Panc1 (cell line): ENCODE data around the gene MAB21L2. TPM values are rescaled to one million over a fixed set of nuclear protein-coding genes. Genes with fewer than 3 reads are reported as not detected.

Experiments used
- ATAC-seq: fragments of 200-7000 bp; cut with Tn5 transposase; 2 replicates; pipeline ENCODE4 v1.9.1; 2020; ENCODE audit warnings: mild to moderate bottlenecking, moderate library complexity
- BruUV-seq: library from RNA; stranded (reverse); fragments of 400-500 nt; replicated peaks from 2 replicates; lab custom pipeline; 2021; lab: Mats Ljungman, UMichigan
- CTCF ChIA-PET: fragments of 300-600 bp; sonication (Branson Sonifier 250); formaldehyde crosslinking; loops from one replicate; lab custom pipeline; 2022; ENCODE audit warnings: antibody characterized with exemption; lab: Charles Lee
- POLR2A ChIA-PET: fragments of 300-600 bp; sonication (Branson Sonifier 250); formaldehyde crosslinking; loops from one replicate; lab custom pipeline; 2022; ENCODE audit warnings: antibody characterized with exemption; lab: Charles Lee
- DNase-seq: peaks from one replicate; pipeline ENCODE4 v3.0.0-alpha.2; 2010; ENCODE audit warnings: low read depth, low spot score
- H3K27ac ChIP-seq: 2 replicates; pipeline ENCODE4 v1.5.1; 2011; ENCODE audit warnings: mild to moderate bottlenecking, low read length, inconsistent platforms
- H3K27me3 ChIP-seq: fragments of 200-500 bp; sonication (Bioruptor generic); 2 replicates; pipeline ENCODE4 v1.6.0; 2014; ENCODE audit warnings: low read length, inconsistent platforms; ENCODE audit not compliant: control insufficient read depth, insufficient read depth
- H3K36me3 ChIP-seq: fragments of 200-500 bp; sonication (Bioruptor generic); 2 replicates; pipeline ENCODE4 v1.5.1; 2014; ENCODE audit warnings: inconsistent platforms, mild to moderate bottlenecking, low read length, moderate library complexity; ENCODE audit not compliant: control insufficient read depth, insufficient read depth
- H3K4me1 ChIP-seq: 2 replicates; pipeline ENCODE4 v1.5.1; 2011; ENCODE audit warnings: inconsistent platforms, mild to moderate bottlenecking, low read length, moderate library complexity; ENCODE audit not compliant: control insufficient read depth, insufficient read depth
- H3K4me3 ChIP-seq, 2 experiments: 2 replicates each; pipeline ENCODE4 v1.5.1; 2011 to 2012; ENCODE audit warnings: low read depth in 2 of 2, low read length in 2 of 2, mild to moderate bottlenecking in 2 of 2, inconsistent platforms in 1 of 2, moderate library complexity in 1 of 2
- H3K9me3 ChIP-seq: fragments of 200-500 bp; sonication (Bioruptor generic); 2 replicates; pipeline ENCODE4 v1.5.1; 2014; ENCODE audit warnings: low read depth, mild to moderate bottlenecking, inconsistent platforms, low read length, moderate library complexity; ENCODE audit not compliant: control insufficient read depth, insufficient read depth
- CTCF ChIP-seq: fragments of 450-650 bp; IDR thresholded peaks from 2 replicates; pipeline ENCODE4 v1.5.1; 2017; ENCODE audit warnings: mild to moderate bottlenecking
- POLR2AphosphoS5 ChIP-seq: IDR thresholded peaks from 2 replicates; pipeline ENCODE4 v1.6.1; 2012; ENCODE audit warnings: mild to moderate bottlenecking, low read depth, low read length, moderate library complexity
- SIN3A ChIP-seq: IDR thresholded peaks from 2 replicates; pipeline ENCODE4 v1.6.1; 2012; ENCODE audit warnings: low read depth, mild to moderate bottlenecking, low read length, moderate library complexity, borderline replicate concordance; ENCODE audit not compliant: insufficient read depth
- TCF7L2 ChIP-seq: IDR thresholded peaks from 2 replicates; pipeline ENCODE4 v1.6.1; 2011; ENCODE audit warnings: mild to moderate bottlenecking, low read depth, low read length, inconsistent platforms
- in situ Hi-C: cut with HindIII; loops from 2 replicates; pipeline ENCODE4 v1.10.0; 2016; ENCODE audit warnings: low sequenced_read_pairs, low pct_unique_long_range_greater_than_20kb
- intact Hi-C: fragments of 100-400 bp; cut with micrococcal nuclease; formaldehyde crosslinking; loops from one replicate; pipeline ENCODE4 v1.10.0; 2022; ENCODE audit not compliant: unreplicated experiment
- total RNA-seq: library from RNA; stranded (reverse); gene quantifications from one replicate; pipeline ENCODE4 v1.2.1, GENCODE V29; 2021; ENCODE audit not compliant: unreplicated experiment
- TF ChIP-seq, protein P1 (sequence below), 2 experiments: IDR thresholded peaks; 2 replicates each; pipeline ENCODE4 v1.6.1; 2011 to 2012; ENCODE audit warnings: low read depth in 2 of 2, control low read depth in 1 of 2, low read length in 1 of 2, mild to moderate bottlenecking in 1 of 2, moderate library complexity in 1 of 2; ENCODE audit not compliant: insufficient read depth in 1 of 2

MAB21L2 gene
- total RNA-seq, 1 experiment from 2014 or later = not detected

- intact Hi-C loops (no loop called here), in situ Hi-C loops (no loop called here)
- no peak overlapping the region for H3K4me3 ChIP-seq
- BruUV-seq = no TSS peak
- no peak overlapping the region for H3K27ac ChIP-seq
- no peaks in the 10 kb centered on the region; the same call in 1 of the 2 replicates for H3K36me3 ChIP-seq
- DNase-seq (no peak), ATAC-seq (no peak)
- TF ChIP-seq POLR2AphosphoS5 (no peak), CTCF (no peak), TCF7L2 (no peak), SIN3A (no peak)
- TF ChIP-seq, protein P1, sequence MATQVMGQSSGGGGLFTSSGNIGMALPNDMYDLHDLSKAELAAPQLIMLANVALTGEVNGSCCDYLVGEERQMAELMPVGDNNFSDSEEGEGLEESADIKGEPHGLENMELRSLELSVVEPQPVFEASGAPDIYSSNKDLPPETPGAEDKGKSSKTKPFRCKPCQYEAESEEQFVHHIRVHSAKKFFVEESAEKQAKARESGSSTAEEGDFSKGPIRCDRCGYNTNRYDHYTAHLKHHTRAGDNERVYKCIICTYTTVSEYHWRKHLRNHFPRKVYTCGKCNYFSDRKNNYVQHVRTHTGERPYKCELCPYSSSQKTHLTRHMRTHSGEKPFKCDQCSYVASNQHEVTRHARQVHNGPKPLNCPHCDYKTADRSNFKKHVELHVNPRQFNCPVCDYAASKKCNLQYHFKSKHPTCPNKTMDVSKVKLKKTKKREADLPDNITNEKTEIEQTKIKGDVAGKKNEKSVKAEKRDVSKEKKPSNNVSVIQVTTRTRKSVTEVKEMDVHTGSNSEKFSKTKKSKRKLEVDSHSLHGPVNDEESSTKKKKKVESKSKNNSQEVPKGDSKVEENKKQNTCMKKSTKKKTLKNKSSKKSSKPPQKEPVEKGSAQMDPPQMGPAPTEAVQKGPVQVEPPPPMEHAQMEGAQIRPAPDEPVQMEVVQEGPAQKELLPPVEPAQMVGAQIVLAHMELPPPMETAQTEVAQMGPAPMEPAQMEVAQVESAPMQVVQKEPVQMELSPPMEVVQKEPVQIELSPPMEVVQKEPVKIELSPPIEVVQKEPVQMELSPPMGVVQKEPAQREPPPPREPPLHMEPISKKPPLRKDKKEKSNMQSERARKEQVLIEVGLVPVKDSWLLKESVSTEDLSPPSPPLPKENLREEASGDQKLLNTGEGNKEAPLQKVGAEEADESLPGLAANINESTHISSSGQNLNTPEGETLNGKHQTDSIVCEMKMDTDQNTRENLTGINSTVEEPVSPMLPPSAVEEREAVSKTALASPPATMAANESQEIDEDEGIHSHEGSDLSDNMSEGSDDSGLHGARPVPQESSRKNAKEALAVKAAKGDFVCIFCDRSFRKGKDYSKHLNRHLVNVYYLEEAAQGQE (IDR thresholded peaks at IDR 0.05; ENCODE audit: insufficient read depth in 1 of 2, low read depth in 2 of 2, low read length in 1 of 2) = no peak
- H3K27me3 ChIP-seq = no peaks in the 10 kb centered on the region
- H3K9me3 ChIP-seq = no peaks in the 10 kb centered on the region
- H3K4me1 ChIP-seq = no peaks in the 10 kb centered on the region
- ChIA-PET CTCF (no interaction called here), POLR2A (no interaction called here)
Measured at GRCh38 chr4:150628073-150628472, 46.1 kb downstream of the MAB21L2 start.

DNA sequence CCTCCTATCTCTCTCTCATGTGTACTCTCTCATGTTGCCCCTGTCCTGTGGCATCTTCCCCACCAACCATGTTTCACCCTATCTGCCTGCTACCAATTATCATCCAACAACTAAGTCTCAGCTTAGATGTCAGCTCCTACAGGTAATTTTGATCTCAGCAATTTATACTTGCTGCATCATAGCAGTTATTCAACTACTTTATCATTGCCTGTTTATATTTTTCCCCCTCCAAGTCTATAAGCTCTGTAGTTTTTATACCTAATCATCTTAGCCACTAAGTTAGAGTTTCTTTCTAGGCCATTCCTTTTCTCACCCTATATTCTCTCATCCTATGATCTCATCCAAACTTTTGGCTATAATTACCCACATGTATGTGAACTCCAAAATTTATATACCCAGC, 50.7 kb downstream of the MAB21L2 start:
- BruUV-seq = no TSS peak
- H3K27me3 ChIP-seq = no peaks in the 10 kb centered on the region
- no peaks in the 10 kb centered on the region for H3K4me1 ChIP-seq
- ChIA-PET CTCF (no interaction called here), POLR2A (no interaction called here)
- TF ChIP-seq, protein P1 (IDR thresholded peaks at IDR 0.05; ENCODE audit: insufficient read depth in 1 of 2, low read depth in 2 of 2, low read length in 1 of 2) = no peak
- no peak for TF ChIP-seq CTCF
- no peak for TF ChIP-seq TCF7L2
- TF ChIP-seq SIN3A = no peak
- no peak for TF ChIP-seq POLR2AphosphoS5
- intact Hi-C loops = no loop called here
- no peak overlapping the region for H3K27ac ChIP-seq
- ATAC-seq (no peak), DNase-seq (no peak)
- H3K36me3 ChIP-seq = no peaks in the 10 kb centered on the region
- H3K9me3 ChIP-seq = no peaks in the 10 kb centered on the region
- H3K4me3 ChIP-seq = no peak overlapping the region
- in situ Hi-C loops = no loop called here
